ENCODE data around the gene PITPNC1.
A peak's percentile ranks its signal among the peaks of the same experiment; 100 is the strongest.
"Not testable (repeated sequence)": the region's sequence is repeated elsewhere in the genome, so short reads cannot be mapped to it uniquely, and the experiment has no call there.

PITPNC1 gene

DNA sequence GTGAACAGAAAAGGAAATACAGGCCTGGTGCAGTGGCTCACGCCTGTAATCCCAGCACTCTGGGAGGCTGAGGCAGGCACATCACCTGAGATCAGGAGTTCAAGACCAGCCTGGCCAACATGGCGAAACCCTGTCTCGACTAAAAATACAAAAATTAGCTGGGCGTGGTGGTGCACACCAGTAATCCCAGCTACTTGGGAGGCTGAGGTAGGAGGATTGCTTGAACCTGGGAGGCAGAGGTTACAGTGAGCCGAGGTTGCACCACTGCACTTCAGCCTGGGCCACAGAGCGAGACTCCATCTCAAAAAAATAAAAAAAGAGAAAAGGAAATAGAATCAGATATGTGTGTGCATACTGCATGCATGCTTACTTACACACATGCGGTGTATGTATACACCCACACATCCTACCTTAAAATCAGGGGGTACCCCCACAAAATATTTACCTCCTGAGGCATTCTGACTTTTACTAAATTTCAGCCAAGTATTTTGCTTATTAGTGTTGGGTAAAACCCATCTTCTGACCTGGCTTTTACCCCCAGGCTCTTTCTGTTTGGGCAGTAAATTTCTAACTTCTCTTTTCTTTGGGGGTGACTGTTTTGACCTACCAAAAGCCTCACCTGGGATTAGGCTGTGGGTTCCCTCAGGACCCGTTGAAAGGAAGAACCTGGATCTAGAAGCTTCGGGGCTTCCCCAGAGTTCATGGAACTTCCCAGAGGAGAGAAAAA is 201.8 kb downstream of the PITPNC1 start:
- DNase-seq (ENCODE audit: low read depth) = not testable (repeated sequence)

DNA sequence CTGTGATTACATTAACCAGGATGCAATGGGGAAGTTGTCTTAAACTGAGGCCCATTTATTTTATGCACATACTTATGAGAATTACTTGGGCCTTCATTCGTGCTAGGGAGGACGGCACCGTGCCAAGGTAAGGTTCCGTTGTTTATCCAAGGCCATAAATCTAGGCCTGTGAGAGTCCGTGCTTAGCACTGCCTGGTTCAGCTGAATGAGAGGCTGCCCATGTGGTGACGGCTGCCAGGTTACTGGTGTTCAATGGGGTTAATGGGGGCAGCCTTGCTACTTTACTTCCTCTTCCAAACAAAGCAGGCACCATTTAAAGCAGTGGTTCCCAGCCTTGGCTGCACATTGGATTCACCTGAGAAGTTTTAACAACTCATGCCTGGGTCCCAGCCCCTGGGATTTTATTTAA is 205.6 kb downstream of the PITPNC1 start:
- no peak for DNase-seq (ENCODE audit: low read depth)

DNA sequence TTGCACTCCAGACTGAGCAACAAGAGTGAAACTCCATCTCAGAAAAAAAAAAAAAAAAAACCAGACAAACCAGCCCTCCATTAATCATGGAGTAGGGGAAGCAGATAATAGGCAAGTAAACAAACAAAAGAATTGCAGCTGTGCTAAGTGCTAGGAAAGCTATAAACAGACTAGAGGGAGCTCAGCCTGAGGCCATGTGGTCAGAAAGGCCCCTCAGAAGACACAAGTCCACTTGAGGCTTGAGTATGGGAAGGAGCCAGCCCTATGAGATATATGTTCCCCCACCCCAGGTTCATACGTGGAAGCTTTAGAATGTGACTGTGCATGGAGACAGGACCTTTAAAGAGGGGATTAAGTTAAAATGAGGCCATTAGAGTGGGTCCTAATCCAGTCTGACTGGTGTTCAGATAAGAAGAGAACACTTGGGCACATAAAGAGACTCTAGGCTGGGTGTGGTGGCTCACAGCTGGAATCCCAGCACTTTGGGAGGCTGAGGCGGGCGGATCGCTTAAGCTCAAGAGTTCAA is 208.1 kb downstream of the PITPNC1 start:
- no peak for DNase-seq (ENCODE audit: low read depth)

- no peak for DNase-seq (ENCODE audit: low read depth)
These were observed 211.2 kb downstream of the PITPNC1 start for GRCh38 chr17:67588326-67588725.

GRCh38 chr17:67594115-67594880 is 217.2 kb downstream of the PITPNC1 start:
- DNase-seq (ENCODE audit: low read depth) = no peak

GRCh38 chr17:67600408-67600807 is 223.3 kb downstream of the PITPNC1 start:
- DNase-seq (ENCODE audit: low read depth) = no peak

GRCh38 chr17:67601897-67602296 is 224.8 kb downstream of the PITPNC1 start:
- no peak for DNase-seq (ENCODE audit: low read depth)

DNA sequence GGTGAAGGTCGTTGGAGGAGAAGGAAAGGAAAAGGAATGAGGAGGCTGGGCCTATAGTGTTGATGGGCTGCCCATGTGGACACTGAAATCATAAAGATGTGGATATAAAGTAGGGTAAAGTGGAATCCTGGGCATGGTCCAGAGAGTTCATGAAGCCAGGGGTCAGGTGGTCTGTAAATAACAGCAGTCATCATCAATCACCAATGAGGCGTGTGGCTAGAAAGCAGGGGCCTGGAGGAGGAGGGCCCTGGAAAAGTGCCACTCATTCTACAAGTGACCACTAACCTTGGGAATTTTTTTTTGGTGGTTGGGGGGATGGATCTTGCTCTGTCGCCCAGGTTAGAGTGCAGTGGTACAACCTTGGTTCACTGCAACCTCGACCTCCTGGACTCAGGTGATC is 225.4 kb downstream of the PITPNC1 start:
- no peak for DNase-seq (ENCODE audit: low read depth)

DNA sequence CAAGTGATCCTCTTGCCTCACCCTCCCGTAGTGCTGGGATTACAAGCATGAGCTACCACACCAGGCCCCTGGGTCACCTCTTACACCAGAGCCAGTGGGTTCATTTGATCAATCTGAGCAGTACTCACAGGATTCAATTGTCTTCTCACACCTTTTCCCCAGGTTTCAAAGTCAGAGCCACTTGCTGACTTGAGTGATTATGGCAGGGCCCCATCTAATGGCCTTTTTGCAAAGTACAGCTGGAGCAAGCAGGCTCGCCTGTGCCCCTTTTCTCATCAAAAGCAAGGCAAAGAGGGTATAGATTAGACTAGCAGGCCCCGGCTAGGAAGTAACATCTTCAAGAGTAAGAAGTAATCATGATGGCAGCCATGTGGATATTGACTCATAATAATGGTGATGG is 225.9 kb downstream of the PITPNC1 start:
- DNase-seq (ENCODE audit: low read depth) = peak; percentile 55

GRCh38 chr17:67605256-67605912 is 228.3 kb downstream of the PITPNC1 start:
- peak; percentile 16 for DNase-seq (ENCODE audit: low read depth)

GRCh38 chr17:67606471-67606870 is 229.4 kb downstream of the PITPNC1 start:
- DNase-seq (ENCODE audit: low read depth) = peak; percentile 60

DNA sequence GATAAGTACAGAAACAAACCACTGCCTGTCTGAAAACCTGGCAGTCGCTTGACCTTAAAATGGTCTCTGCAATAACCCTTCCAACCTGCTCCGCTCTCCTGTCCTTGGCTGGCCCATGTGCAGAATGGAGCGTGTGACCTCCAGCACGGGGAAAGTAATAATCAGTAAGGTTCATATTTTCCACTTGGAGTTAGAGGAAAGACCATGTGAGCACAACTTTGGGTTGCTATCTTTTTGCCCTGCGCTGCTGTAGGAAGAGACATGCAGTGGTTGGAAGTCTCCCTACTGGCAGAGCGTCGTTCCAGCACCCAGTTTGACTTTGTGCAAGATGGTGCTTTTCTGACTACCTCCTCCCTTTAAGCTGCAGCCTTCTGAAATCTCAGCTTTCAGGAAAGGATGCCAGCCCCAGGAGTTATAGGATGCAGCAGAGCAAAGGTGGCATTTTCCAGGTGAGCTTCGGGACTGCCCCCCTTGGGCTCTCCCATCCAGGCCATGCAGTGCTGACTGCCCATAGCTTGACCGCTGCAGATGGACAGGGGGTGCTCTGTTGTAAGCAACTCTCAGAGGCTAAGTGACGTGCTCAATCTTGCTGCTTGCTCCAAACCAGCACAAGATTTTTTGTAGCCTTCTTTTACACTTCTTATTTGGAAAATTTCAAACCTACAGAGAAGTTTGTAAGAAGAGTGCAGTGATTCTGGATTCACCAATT is 230.0 kb downstream of the PITPNC1 start:
- no peak for DNase-seq (ENCODE audit: low read depth)

- no peak for DNase-seq (ENCODE audit: low read depth)
These were observed 233.0 kb downstream of the PITPNC1 start for GRCh38 chr17:67610061-67610460.

GRCh38 chr17:67613961-67614360 is 236.9 kb downstream of the PITPNC1 start:
- no peak for DNase-seq (ENCODE audit: low read depth)

- DNase-seq (ENCODE audit: low read depth) = no peak
These were observed 238.0 kb downstream of the PITPNC1 start for GRCh38 chr17:67615011-67615561.

DNA sequence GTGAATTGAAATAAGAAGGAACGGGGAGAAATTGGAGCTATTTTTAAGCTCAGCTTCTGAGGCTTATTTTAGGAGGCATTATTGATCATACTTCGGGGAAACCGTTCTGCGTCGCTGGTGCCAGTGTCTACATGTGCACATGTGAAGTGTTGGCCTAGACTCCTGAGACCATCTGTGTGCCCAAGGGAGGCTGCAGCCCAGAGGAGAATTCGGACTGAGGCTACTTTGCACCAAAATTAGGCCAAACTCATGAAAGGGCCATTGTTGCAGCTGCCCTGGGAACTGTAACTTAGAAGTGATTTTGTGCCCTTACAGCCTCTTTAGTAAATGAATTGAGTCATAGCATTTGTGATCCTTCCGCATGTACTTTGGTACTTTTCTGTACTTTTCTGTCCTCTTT is 238.7 kb downstream of the PITPNC1 start:
- no peak for DNase-seq (ENCODE audit: low read depth)

DNA sequence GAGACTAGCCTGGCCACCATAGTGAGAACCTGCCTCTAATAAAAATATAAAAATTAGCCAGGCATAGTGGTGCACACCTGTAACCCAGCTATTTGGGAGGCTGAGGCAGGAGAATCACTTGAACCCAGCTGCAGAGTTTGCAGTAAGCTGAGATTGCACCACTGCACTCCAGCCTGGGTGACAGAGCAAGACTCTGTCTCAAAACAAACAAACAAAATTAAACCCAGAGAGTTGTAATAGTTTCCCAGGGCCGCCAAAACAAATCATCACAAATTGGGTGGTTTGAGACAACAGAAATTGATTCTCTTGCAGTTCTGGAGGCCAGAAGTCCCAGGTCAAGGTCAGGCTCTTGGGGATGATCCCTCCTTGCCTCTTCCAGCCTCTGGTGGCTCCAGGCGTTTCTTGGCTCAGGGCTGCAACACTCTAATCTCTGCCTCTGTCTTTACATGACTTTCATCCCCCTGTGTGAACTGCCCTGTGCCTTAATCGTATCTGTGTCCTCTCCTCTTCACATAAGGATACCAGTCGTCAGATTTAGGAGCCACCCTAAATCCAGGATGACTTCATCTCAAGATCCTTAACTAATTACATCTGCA is 240.3 kb downstream of the PITPNC1 start:
- no peak for DNase-seq (ENCODE audit: low read depth)

GRCh38 chr17:67619555-67619954 is 242.5 kb downstream of the PITPNC1 start:
- DNase-seq (ENCODE audit: low read depth) = no peak

DNA sequence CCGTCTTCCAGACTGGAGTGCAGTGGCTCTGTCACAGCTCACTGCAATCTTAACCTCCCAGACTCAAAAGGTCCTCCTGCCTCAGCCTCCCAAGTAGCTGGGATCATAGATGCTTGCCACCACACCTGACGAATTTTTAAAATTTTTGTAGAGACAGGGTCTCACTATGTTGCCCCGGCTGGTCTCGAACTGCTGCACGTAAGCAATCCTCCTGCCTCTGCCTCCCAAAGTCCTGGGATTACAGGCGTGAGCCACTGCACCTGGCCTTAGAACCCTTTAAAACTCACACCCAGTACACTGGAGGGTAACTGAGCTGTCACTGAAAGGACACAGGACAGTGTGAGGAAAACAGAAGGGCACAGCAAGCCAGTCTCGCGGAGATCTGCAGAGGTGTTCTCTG is 243.0 kb downstream of the PITPNC1 start:
- no peak for DNase-seq (ENCODE audit: low read depth)

GRCh38 chr17:67620636-67621035 is 243.6 kb downstream of the PITPNC1 start:
- no peak for DNase-seq (ENCODE audit: low read depth)

DNA sequence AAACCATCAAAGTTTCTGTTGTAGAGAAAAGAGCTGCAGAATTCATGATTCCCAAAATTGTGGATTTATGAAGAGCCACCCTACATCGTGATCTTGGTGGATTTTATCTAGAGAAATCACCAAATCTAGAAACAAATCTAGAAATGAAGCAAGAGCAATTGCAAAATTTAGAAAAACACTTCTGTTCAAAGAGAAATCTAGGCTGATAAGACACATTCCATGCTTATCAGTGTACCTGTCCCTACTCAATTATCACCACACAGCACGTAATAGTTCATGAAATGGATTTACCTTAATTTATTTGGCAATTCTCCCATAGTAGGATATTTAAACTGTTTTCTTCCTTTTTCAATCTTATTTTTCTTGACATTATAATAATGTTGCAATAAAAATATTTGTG is 246.7 kb downstream of the PITPNC1 start:
- DNase-seq (ENCODE audit: low read depth) = no peak
